GM21576 (cell line): Measurements from ENCODE around the gene ICAM2.

ENCODE experiments used
- ATAC-seq: cut with Tn5 transposase; IDR thresholded peaks from one replicate; pipeline ENCODE4 v1.9.1; 2021; ENCODE audit warnings: mild to moderate bottlenecking, moderate library complexity; ENCODE audit not compliant: unreplicated experiment

Gene ICAM2

DNA sequence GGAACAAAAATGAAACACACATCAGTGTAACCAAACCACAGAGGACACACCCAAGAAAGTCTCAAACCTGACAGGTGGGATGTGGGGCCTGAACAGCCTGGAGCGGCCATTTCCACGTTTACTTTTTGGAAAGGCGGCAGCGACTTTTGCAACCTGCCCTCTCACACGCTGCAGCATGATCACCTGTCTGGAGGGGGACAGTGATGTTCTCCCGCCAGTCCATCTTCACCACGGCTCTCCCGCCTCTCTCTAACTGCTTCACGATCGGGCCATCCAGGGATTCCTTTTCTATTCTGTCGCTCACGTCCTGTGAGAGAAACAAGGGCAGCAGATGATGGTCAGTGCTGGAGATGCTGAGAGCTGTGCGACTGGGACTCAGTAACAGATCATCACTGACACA, 24.7 kb upstream of the ICAM2 start:
- no peak for ATAC-seq

DNA sequence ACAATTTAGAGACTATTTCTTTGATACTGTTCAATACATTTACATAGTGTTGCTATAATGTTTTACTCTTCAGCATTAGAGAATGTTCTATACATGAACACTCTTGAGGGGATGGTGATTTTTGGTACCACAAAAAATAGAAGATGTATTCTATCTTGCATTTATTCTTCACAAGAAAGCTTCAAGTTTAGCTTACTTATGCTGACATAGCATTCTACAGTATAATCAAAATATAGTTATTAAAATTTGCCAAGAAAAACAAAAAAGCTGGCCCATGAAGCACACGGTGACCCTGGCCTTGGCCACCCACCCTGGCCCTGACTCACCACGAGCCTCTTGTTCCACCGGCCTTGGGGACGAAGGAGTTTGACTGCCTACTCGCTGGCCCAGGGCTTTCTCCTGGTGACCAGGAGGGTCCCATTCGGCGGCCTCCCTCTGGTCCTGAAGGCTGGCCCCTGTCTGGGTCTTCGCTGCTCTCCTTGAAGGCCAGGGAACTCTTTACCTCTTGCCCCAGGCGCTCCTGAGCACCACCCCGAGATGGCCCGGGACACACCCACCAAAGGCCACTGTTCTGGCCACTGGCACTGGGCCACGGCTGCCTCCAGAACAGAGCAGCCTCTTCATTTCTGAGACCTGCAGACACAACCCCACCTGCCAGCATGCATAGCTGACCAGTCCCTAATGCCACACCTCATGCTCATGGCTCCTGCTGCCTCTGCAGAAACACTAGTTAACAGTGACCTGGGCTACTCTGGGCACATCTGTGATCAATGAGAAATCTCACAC, 22.5 kb upstream of the ICAM2 start:
- no peak for ATAC-seq

DNA sequence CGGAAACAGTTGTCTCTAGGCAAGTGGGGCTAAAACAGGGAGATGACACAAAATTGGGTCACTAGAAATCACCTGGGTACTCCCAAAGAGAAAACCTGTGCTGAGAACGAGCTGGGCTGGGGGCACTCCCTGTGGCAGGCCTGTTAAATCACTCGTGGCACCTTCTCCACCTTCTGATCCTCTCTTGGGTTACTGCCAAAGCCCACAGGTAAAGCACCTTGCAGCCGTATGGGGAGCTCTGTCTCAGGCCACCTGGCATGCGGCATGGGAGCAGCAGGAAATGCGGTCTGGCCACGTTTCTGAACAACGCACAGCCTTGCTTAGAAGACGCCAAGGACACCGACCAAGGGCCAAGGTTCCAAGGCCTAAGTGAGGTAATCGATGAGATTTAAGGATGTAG, 21.5 kb upstream of the ICAM2 start:
- ATAC-seq: no peak

DNA sequence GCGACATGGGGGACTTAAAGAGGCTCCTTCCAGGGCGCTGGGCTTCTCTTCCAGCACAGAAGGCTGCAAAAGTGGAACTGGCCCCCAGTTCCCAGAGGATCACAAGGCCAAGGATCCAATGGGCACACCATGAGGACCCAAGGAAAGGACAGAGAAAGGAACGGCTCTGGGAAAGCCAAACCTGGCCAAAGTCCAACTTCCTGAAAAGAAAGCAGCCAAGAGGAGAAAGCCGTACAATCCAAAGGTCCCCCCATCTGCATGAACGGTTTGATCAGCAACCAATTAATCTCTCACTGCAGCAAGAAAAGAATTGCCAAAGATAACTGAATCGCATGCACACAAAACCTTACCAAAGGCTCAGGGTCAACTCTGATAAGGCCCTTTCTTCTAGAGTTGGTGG, 19.8 kb upstream of the ICAM2 start:
- ATAC-seq: no peak

DNA sequence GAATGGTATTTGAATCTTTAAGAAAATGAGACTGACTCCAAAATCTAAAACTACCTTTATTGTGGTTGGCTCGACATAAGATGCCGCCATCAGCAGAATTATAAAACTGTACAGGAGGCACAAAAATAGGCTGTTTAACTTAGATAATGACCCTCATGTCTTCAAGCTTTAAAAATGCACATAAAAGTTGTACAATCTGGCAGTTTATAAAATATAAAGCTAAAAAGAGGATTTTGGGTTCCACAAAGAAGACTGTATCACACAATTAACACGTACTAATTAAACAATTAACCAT, 18.6 kb upstream of the ICAM2 start:
- no peak for ATAC-seq

DNA sequence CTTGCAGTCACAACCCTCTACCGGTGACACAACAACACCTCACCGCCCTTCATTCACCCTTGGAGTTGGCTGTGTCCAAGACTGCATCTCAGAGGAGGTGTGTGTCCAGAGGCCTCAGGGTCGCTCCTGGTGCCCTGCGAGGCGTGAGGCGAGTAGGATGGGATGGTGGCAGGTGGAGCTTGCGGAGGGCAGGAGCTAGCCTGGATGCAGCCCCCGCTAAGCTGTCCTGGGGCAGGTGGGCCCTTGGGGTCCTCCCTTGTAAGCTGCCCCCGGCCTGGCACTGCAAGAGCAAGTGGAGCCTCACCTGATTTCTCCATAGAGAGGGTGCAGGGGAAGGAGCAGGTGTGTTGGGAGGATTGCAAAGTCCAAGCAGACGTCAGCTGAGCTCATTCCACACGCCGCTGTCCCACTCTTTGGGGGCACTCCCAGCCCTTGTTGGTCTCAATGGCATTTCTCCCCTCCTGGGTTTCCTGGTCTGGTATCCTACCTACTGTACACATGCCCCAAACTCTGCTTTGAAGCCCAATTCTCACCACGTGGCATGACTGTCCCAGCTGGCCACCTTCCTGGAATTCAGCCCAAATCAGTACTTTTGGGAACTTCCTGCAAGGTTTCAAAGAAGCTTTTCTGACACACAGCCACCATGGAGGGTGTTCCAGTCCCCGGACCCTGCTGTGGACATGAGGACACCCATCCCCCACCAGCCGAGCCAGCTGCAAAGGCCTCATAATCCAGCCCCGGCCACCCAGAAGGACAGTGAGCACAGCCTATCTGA, 18.1 kb upstream of the ICAM2 start:
- no peak for ATAC-seq

DNA sequence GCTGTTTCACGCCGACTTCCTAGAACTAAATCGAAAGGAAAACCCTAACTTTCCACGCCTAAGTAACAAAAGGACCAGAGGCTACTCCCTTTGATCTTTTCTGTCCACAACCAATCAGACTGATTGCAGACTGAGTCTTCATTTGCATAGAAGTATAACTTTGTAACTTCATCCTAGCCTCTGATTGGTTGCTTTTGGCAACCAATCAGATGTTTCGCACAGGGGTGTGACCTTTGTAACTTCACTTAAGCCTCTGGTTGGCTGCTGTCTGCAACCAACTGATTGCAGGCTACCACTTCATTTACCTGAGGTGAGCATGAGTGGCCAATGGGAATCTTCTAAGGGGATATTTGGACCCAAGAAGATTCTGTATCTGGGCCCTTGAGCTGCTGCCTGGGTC, 17.4 kb upstream of the ICAM2 start:
- ATAC-seq: no peak

DNA sequence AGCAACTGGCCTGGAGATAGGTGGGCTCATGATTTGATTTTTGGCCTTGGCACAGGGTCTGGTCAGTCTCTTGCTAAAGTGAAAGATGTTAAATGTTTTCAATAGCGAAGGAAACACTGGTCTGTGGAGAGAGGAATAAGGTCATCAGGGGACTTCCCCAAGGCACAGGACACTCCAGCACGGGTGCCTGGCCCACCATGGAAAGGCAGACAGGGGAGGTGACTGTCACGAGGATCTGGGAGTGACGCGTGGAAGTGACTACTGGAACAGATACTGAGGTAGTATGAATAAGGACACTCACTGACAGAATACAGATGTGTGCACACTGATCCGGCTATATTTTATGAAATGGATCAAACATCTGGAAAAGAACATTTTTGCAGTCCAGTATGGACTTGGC, 16.7 kb upstream of the ICAM2 start:
- ATAC-seq: no peak

DNA sequence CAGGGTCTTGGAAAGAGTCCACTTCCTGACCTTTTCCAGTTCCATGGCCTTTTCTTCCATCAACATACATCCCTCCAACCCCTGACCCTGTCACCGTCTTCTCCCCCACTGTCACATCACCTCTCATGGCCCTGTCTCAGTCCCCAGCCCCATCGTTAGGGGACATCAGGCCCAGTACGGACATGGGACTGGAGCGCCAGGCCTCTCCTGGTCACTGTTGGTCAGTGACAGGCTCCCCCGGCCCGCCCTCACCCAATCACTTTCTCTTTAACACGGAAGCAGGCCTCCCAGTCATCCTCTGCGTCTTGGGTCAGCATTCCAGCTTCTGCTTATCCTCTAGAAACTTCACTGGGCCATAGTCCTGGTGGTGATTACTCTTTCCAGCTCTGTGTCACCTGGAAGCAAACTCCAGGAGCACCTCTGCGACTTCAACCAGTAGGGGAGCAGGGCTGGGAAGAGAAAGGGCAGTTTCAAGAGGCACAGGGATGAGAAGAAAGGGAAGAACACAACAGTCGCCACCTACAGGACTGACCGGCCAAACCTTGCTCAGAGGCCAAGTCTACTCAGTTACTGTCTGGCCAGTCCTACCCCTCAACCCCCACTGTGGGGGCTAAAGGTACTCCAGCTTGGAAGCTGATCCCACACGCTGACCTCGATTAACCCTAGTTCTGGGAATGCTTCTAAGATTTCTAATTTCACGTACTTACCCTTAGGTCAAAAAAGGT, 15.9 kb upstream of the ICAM2 start:
- no peak for ATAC-seq

DNA sequence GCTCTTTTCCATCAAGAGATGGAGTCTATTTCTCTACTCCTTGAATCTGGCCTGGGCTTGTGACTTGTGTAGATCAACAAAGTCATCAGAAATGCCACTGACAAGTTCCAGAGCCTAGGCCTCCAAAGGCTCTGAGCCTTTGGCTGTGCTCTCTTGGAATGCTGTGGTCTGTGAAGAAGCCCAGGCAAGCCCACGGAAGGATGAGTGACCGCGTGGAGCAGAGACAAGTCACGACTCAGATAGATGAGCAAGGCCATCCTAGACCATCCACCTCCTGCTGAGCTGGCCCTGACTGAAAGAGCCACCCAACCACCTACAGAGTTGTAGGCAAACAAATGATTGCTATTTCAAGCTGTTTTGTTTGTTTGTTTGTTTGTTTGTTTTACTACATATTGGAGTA, 11.6 kb upstream of the ICAM2 start:
- ATAC-seq: no peak

DNA sequence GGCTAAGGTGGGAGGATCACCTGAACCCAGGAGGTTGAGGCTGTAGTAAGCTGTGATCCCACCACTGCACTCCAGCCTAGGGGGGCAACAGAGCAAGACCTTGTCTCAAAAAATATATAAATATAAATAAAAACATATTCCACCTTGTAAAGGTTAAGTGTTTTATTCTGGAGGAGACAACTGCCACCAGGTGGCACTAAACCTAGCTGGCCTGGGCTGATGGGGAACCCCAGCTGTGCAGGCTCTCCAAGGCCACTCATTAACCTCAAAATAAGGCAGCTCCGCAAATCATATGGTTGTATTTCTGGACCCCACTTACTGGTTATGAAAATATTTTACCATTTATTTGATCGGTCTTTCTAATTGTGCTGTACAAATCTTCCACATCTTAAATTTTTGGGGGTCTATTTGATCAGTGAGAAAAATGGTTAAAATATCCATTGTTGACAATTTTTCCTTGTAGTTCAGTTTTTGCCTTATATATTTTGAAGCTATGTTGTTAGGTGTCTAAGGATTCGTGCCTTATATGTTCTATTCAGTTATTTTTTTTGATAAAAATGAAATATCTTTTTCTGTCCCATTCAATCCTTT, 8.5 kb upstream of the ICAM2 start:
- ATAC-seq: peak; percentile 48

DNA sequence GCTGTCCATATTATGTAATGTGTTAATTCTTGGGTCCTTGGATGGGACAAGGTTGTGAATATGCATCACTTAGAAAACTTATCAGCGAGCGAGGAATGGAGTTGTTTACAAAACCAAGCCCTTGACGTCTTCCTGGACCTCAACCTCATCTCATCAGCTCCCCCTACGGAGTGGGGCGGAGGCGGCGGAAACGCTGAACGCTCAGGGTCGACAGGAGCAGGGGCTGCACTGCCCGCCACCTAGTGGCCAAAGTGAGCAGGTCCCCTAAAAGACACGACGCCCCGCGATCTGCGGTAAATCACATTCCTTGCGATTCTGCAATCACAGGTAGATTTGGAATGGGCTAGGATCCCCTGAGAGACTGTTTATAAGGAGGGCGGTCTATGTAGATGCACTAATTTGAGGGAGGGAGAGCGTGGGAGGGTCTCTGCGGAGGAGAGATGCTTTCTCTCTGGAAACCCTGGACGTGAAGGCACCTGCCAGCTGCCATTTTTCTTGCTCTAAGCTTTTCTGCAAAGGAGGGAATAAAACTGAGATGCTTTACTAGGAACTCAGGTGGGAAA, 5.4 kb upstream of the ICAM2 start:
- peak; percentile 57 for ATAC-seq

DNA sequence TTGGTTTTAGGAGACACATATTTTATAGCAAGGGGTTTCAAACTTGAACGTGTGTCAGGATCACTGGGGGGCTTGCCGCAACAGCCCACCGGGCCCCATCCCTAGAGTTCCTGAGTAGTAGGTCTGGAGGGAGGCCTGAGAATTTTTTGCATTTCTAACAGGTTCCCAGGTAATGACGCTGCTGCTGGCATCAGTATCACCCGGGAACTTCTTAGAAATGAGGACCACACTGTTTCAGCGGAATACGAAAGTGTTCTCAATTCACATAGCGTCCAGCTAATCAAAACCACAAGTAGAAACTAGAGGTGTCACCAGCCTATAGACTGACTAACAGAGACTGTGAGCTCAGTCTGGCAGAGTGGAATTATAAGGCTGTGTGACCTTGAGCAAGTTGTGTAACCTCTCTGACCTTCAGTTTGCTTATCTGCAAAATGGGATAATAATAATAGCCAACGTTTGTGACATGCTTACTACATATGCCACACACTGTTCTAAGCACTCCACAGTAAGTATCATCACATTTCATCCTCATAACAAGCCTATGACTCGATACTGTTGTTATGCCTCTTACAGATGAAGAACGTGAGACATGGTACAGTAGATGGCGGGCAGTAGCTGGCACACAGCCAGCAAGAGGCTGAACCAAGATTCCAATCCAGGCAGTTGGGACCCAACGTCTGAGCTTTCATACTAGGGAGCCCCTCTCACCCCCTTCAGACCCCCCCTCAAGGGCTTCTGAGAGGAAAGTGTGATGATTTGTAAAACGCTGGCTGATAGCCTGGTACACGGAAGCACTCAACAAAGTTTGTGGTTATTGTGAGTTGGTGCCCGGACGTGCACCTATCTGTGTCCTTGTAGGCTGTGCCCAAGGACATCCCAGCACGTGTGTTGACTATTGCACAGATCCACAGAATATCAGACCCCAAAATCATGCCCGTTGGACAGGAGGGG, 4.6 kb upstream of the ICAM2 start:
- ATAC-seq: no peak

DNA sequence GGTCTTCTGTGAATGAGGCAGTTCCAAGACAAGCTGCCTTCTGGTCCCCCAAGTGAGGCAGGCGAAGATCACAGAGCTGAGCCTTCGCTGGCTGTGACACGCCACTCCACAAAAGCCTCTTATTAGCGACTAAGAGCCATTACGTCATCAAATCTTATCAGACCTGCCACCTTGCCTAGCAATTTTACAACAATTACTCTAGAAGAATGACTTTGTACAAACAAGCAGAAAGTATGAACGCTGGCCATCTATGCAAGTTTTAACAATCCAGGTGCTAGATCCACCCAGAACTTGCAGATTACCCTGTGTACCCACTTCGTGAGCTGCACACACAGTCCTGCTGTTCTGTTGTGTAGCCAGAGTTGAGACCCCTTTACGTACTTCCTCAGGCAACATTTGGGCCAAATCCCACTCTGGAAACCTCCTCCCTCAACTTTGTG, 3.8 kb upstream of the ICAM2 start:
- no peak for ATAC-seq

DNA sequence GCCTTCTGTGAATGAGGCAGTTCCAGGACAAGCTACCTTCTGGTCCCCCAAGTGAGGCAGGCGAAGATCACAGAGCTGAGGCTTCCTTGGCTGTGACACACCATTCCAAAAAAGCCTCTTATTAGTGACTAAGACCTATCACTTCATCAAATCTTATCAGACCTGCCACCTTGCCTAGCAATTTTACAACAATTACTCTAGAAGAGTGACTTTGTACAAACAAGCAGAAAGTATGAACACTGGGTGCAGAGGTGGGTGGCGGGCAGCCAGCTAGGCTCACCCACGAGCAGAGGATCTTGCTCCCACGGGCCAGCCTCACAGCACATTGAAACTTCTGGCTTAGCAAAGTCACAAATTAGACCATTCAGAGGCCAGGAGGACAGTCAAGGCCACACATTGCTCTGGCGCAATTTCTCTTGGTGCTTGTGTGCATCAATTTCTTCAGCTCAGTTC, 2.2 kb upstream of the ICAM2 start:
- ATAC-seq: no peak

DNA sequence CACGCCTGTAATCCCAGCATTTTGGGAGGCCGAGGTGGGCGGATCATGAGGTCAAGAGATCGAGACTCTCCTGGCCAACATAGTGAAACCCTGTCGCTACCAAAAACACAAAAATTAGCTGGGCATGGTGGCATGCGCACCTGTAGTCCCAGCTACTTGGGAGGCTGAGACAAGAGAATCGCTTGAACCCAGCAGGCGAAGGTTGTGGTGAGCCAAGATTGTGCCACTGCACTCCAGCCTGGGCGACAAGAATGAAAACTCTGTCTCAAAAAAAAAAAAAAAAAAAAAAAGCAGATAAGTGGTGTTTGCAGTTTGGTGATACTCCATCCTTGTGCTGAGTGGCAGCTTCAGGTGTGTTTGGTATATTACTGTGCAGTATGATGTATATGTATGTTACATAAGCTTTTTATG, 877 bp downstream of the ICAM2 start:
- peak; percentile 4 for ATAC-seq

DNA sequence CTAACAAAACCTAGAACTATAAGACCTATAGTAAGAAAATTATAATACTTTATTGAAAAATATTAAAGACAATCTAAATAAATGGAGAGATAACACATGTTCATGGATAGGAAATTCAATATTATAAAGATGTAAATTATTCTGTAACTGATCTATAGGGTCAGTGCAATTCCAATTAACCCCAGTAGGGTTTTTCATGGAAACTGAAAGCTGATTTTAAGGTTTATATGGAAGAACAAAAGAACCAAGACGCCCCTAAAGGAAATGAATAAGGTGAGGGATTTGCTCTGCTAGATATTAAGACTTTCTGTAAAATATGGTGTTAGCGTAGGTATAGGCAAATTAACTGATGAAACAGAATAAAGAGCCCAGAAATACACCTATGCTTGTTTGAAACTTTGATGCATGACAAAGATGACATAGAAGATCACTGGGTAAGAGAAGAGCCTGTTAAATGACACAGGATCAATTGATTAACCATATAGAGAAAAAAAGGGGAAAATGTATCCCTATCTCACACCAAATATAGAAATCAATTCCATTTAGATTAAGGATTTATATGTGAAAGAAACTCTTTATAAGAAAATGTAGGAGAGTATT, 3.0 kb downstream of the ICAM2 start:
- ATAC-seq: no peak

DNA sequence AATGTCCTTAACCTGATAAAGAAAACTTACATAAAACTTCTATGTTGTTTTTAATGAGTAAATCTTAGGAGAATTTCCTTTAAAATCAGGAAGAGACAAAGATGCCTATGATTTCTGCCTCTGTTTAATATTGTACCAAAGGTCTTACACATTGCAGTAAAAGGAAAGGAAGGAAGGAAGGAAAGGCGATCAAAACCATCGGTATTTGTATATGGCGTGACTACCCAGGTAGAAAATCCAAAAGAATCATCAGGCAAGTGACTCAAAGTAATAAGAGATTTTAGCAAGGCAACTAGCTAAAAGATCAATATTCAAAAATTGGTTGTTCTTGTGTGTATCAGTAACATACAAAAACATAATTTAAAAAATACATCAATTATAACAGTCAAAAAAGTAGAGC, 3.5 kb downstream of the ICAM2 start:
- no peak for ATAC-seq

DNA sequence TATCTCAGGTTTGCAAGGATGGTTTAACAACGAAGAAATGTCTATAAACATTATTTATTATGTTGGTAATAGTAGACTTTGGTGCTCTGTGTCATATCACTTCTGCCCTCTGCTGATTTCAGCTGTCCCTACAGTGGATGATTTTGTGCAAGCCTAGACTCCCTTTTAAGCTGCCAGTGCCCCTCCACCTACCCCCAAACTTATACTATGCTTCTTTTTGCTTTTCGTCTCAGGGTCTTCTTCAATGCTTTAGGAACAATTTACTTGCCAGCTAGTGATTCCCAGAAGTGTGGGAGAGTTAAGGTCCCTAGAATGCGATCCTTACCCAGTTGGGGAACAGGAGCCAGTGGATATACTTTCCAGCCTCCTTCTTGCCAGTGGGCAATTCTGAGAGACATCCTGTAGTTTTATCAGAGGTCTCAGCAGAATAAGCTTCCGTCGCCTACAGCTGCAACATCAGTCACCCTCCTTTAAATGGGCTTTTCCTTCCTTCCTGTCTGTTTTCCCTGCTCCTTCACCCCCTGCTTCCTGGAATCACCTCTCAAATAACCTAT, 4.1 kb downstream of the ICAM2 start:
- no peak for ATAC-seq
